Esophagus (tissue), 2 donors: Measurements from ENCODE around the gene ICAM3. TPM values are rescaled to one million over a fixed set of nuclear protein-coding genes. Genes with fewer than 3 reads are reported as not detected.
"Not testable (repeated sequence)": the region's sequence is repeated elsewhere in the genome, so short reads cannot be mapped to it uniquely, and the experiment has no call there.

Experiments used
- H3K27ac ChIP-seq, 2 donors: one replicate each; pipeline ENCODE4 v1.5.1; 2013; ENCODE audit warnings: low read depth in 2 of 2, mild to moderate bottlenecking in 2 of 2, inconsistent platforms in 1 of 2, low read length in 1 of 2, moderate library complexity in 1 of 2
- H3K27me3 ChIP-seq, 2 donors: one replicate each; pipeline ENCODE4 v1.6.1; 2013; ENCODE audit warnings: low read length in 2 of 2, control low read depth in 1 of 2, mild to moderate bottlenecking in 1 of 2; ENCODE audit not compliant: insufficient read depth in 2 of 2, control insufficient read depth in 1 of 2
- H3K36me3 ChIP-seq, 2 donors: one replicate each; pipeline ENCODE4 v1.6.1; 2013; ENCODE audit warnings: low read length in 1 of 2; ENCODE audit not compliant: control insufficient read depth in 2 of 2, insufficient read depth in 2 of 2
- H3K4me1 ChIP-seq, 2 donors: one replicate each; pipeline ENCODE4 v1.6.1; 2013; ENCODE audit warnings: low read length in 1 of 2; ENCODE audit not compliant: control insufficient read depth in 2 of 2, insufficient read depth in 2 of 2
- H3K4me3 ChIP-seq, 2 donors: one replicate each; pipeline ENCODE4 v1.5.1; 2013; ENCODE audit warnings: low read length in 2 of 2, mild to moderate bottlenecking in 2 of 2, low read depth in 1 of 2, moderate library complexity in 1 of 2
- H3K9me3 ChIP-seq, 2 donors: one replicate each; pipeline ENCODE4 v1.6.1; 2013; ENCODE audit warnings: mild to moderate bottlenecking in 2 of 2, low read depth in 1 of 2, low read length in 1 of 2, moderate library complexity in 1 of 2; ENCODE audit not compliant: control insufficient read depth in 2 of 2, insufficient read depth in 1 of 2
- WGBS, 2 donors: extraction: QIAGEN DNeasy Blood & Tissue Kit; methylation state at CpG; one replicate each; pipeline ENCODE4 v1.1.7; 2013; 5-methylcytosine and 5-hydroxymethylcytosine counted together
- polyA plus RNA-seq, 2 donors: library from polyadenylated mRNA; stranded (reverse); fragments of 200-250 nt; gene quantifications; one replicate each; pipeline ENCODE4 v1.2.3, GENCODE V29; 2013
- donor health status: healthy with polysubstance abuse.
- donor health status: Bipolar disorder and iron deficiency.

Gene ICAM3, protein sequence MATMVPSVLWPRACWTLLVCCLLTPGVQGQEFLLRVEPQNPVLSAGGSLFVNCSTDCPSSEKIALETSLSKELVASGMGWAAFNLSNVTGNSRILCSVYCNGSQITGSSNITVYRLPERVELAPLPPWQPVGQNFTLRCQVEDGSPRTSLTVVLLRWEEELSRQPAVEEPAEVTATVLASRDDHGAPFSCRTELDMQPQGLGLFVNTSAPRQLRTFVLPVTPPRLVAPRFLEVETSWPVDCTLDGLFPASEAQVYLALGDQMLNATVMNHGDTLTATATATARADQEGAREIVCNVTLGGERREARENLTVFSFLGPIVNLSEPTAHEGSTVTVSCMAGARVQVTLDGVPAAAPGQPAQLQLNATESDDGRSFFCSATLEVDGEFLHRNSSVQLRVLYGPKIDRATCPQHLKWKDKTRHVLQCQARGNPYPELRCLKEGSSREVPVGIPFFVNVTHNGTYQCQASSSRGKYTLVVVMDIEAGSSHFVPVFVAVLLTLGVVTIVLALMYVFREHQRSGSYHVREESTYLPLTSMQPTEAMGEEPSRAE
- polyA plus RNA-seq = 1 to 10 TPM; 3.8 to 5.8 TPM

DNA sequence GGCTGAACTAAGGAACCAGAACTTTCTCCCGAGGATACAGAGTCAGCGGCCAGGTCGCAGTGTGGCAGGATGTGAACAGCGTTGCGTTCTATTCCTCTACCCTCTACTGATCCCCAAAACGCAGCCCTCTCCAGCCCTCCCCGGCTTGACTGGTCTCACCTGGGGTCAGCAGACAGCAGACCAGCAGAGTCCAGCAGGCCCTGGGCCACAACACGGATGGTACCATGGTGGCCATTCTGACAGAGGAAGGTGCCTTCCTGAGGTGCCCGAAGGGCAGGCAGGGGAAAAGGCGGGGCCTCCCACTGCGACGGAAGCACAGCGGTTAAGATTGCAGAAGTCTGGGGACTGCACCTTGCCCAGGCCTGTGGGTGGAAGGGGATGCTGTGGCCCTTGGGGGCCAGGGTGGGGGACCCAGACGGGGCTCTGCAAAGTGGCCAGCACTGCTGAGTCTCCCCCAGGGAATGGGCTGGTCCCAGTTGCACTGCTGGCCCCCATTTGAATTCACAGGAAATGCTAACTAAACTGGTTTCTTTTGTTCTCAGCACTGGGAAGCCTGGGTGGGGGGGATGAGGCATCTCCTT is at the start of gene ICAM3:
TSS of gene ICAM3 (minus strand) at position 245 of the 581 bp plus-strand sequence. CDS start at position 235, 10 bp downstream.
- H3K4me1 ChIP-seq = peaks cover under 1 to 3% of the 10 kb centered on the region in 2 donors
- WGBS, 2 donors = 59 to 63% methylated on average over 12 to 14 of the region's 14 CpGs
- no peaks in the 10 kb centered on the region for H3K27me3 ChIP-seq
- no peaks in the 10 kb centered on the region for H3K36me3 ChIP-seq
- H3K4me3 ChIP-seq = peak within 1 kb of the TSS; percentile 22 to 33
- H3K27ac ChIP-seq = no peak within 1 kb of the TSS
- no peaks in the 10 kb centered on the region for H3K9me3 ChIP-seq

GRCh38 chr19:10388957-10389356 is 49.5 kb upstream of the ICAM3 start:
- Histone ChIP-seq H3K4me1 (no peaks in the 10 kb centered on the region), H3K36me3 (peaks cover 0 to 20% of the 10 kb centered on the region in 2 donors), H3K27ac (no peak overlapping the region), H3K27me3 (no peaks in the 10 kb centered on the region), H3K4me3 (no peak overlapping the region), H3K9me3 (no peaks in the 10 kb centered on the region)
- WGBS, 2 donors = 0 to 1% methylated on average over 3 of the region's 3 CpGs

GRCh38 chr19:10384580-10384979 is 45.2 kb upstream of the ICAM3 start:
- 78 to 87% methylated on average over 9 of the region's 9 CpGs for WGBS, 2 donors
- no peaks in the 10 kb centered on the region for H3K36me3 ChIP-seq

DNA sequence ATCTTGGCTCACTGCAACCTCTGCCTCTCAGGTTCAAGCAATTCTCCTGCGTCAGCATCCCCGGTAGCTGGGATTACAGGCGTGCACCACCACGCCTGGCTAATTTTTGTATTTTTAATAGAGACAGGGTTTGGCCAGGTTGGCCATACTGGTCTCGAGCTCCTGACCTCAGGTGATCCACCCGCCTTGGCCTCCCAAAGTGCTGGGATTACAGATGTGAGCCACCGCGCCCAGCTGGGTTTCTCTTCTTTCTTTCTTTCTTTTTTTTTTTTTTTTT is 43.7 kb upstream of the ICAM3 start:
- not testable (repeated sequence) for H3K4me3 ChIP-seq, H3K9me3 ChIP-seq, H3K27me3 ChIP-seq, H3K27ac ChIP-seq, H3K4me1 ChIP-seq, H3K36me3 ChIP-seq
- WGBS, 2 donors = 78 to 82% methylated on average over 8 of the region's 8 CpGs

More at GRCh38 chr19:10384580-10384979, 45.2 kb upstream of the ICAM3 start:
- H3K9me3 ChIP-seq = no peaks in the 10 kb centered on the region
- H3K27me3 ChIP-seq = no peaks in the 10 kb centered on the region
- no peak overlapping the region for H3K27ac ChIP-seq
- H3K4me1 ChIP-seq = peaks cover 2 to 5% of the 10 kb centered on the region in 2 donors
- H3K4me3 ChIP-seq = no peak overlapping the region

- Histone ChIP-seq H3K9me3 (no peaks in the 10 kb centered on the region), H3K4me1 (peaks cover 2 to 5% of the 10 kb centered on the region in 2 donors), H3K36me3 (peaks cover 4% of the 10 kb centered on the region in 2 donors), H3K27ac (peak within 1 kb of the TSS; percentile 83), H3K4me3 (peak within 1 kb of the TSS; percentile 85 to 92), H3K27me3 (no peaks in the 10 kb centered on the region)
- 0 to 1% methylated on average over 53 to 58 of the region's 58 CpGs for WGBS, 2 donors
These were observed 41.1 kb upstream of the ICAM3 start, which contains the start of gene TYK2 for GRCh38 chr19:10380313-10381102. Gene TYK2 (minus strand): TSS chr19:10380572. CDS start chr19:10378406, 2,166 bp downstream.

- peak overlapping the region; percentile 83 for H3K27ac ChIP-seq
- H3K27me3 ChIP-seq = no peaks in the 10 kb centered on the region
- whole genome bisulfite sequencing, 2 donors = 1% methylated on average over 10 of the region's 10 CpGs
- H3K36me3 ChIP-seq = peaks cover 4% of the 10 kb centered on the region in 2 donors
- peak overlapping the region; percentile 85 to 92 for H3K4me3 ChIP-seq
- H3K9me3 ChIP-seq = no peaks in the 10 kb centered on the region
- H3K4me1 ChIP-seq = peaks cover 2 to 5% of the 10 kb centered on the region in 2 donors
These were observed 40.5 kb upstream of the ICAM3 start for GRCh38 chr19:10379880-10380312.

DNA sequence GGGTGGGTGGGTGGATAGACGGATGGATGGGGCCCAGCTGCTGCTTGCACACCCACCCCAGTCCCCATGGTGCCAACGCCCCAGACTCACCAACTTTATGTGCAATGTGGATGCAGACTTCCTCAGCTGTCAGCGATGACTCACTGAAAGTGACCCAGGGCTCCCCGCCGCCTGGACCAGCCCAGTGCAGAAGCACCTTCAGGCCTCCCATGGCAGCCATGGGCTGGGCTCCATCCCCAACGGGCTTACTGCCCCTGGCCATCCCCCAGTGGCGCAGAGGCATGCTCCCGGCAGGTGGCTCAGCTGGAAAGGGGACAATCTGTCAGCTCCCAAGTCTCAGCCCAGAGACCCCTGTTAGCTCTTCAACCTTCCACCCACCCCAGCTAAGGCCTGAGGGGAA is 38.7 kb upstream of the ICAM3 start:
- Histone ChIP-seq H3K36me3 (peaks cover 4 to 6% of the 10 kb centered on the region in 2 donors), H3K27me3 (no peaks in the 10 kb centered on the region), H3K27ac (no peak overlapping the region), H3K4me1 (peaks cover 2 to 5% of the 10 kb centered on the region in 2 donors), H3K9me3 (no peaks in the 10 kb centered on the region), H3K4me3 (no peak overlapping the region)
- 90 to 95% methylated on average over 7 to 8 of the region's 8 CpGs for WGBS, 2 donors

DNA sequence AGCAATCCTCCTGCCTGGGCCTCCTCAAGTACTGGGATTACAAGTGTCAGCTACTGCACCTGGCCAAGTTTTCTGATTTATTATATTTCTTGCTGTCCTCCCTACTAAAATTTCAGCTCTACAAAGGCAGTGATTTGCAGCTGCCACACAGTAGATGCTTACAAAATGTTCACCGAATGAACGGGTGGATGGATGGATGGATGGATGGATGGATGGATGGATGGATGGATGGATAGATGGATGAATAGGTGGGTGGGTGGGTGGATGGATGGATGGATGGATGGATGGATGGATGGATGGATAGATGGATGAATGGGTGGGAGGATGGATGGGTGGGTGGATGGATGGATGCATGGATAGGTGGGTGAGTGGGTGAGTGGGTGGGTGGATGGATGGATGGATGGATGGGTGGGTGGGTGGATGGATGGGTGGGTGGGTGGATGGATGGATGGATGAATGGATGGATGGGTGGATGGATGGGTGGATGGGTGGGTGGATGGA is 37.8 kb upstream of the ICAM3 start:
- not testable (repeated sequence) for H3K27ac ChIP-seq, H3K36me3 ChIP-seq, H3K27me3 ChIP-seq

DNA sequence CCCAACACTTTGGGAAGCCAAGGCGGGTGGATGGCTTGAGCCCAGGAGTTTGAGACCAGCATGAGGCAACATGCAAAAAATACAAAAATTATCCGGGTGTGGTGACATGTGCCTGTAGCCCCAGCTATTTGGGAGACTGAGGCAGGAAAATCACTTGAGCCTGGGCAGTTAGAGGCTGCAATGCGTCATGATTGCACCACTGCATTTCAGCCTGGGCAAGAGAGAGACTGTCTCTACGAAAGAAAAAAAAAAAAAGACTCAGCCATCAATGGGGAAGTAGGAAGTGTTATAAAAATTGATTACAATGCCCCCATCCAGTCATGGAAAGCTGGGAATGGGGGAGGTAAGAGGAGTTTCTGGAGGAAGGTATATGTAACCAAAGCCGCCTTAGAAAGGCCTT is 35.5 kb upstream of the ICAM3 start:
- WGBS, 2 donors = 83 to 86% methylated on average over 5 of the region's 5 CpGs
- Histone ChIP-seq H3K27me3 (no peaks in the 10 kb centered on the region), H3K4me1 (peaks cover 0 to 2% of the 10 kb centered on the region in 2 donors), H3K36me3 (peaks cover 4 to 6% of the 10 kb centered on the region in 2 donors), H3K4me3 (no peak overlapping the region), H3K9me3 (no peaks in the 10 kb centered on the region), H3K27ac (no peak overlapping the region)

More for the DNA sequence above, 37.8 kb upstream of the ICAM3 start:
- 96 to 97% methylated on average over 2 of the region's 2 CpGs for WGBS, 2 donors
- not testable (repeated sequence) for H3K4me3 ChIP-seq, H3K9me3 ChIP-seq, H3K4me1 ChIP-seq
